ENCODE results near the gene LCN9. TPM values are rescaled to one million over a fixed set of nuclear protein-coding genes. Genes with fewer than 3 reads are reported as not detected.
A peak's percentile ranks its signal among the peaks of the same experiment; 100 is the strongest.

LCN9 gene
- total and polyA plus RNA-seq, 9 of the 15 experiments (the other 6 are each of a cell fraction or from before 2014, with no cell fraction given), result not detected

DNA sequence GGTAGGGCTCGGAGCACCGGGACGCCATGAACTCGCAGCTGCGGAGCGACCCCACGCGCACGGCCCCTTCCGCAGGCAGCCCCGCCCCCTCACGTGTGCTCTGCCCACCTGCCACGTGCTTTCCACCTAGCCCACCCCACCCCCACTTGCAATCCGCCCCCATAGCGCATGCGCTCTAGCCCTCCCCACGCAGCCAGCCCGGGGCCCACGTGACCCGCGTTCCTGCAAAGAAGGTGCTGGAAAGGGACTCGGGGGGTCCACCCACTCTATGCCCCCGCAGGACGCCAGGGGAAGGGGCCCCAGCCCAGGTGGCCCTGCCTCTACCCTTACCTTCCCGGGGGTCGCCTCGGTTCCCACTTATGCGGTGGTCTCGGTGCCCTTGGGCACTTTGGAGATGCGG is 36.3 kb downstream of the LCN9 start, which contains the start of gene SOHLH1 (continued):
- TF ChIP-seq, protein P1, sequence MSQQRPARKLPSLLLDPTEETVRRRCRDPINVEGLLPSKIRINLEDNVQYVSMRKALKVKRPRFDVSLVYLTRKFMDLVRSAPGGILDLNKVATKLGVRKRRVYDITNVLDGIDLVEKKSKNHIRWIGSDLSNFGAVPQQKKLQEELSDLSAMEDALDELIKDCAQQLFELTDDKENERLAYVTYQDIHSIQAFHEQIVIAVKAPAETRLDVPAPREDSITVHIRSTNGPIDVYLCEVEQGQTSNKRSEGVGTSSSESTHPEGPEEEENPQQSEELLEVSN (IDR thresholded peaks at IDR 0.05; ENCODE audit: borderline replicate concordance in 1 of 2, extremely low read depth in 1 of 2, insufficient read depth in 1 of 2, insufficient read length in 1 of 2, low read depth in 1 of 2, low read length in 1 of 2, poor library complexity in 1 of 2, severe bottlenecking in 1 of 2), result peak in 1 of 2 experiments; percentile 32
- TF ChIP-seq, protein P2, sequence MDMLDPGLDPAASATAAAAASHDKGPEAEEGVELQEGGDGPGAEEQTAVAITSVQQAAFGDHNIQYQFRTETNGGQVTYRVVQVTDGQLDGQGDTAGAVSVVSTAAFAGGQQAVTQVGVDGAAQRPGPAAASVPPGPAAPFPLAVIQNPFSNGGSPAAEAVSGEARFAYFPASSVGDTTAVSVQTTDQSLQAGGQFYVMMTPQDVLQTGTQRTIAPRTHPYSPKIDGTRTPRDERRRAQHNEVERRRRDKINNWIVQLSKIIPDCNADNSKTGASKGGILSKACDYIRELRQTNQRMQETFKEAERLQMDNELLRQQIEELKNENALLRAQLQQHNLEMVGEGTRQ (CRISPR knock-in tag; IDR thresholded peaks at IDR 0.05), result peak; percentile 83
- TF ChIP-seq SP2 (IDR thresholded peaks at IDR 0.05; ENCODE audit: extremely low read depth, low read depth, low read length, poor library complexity, severe bottlenecking), result no peak

DNA sequence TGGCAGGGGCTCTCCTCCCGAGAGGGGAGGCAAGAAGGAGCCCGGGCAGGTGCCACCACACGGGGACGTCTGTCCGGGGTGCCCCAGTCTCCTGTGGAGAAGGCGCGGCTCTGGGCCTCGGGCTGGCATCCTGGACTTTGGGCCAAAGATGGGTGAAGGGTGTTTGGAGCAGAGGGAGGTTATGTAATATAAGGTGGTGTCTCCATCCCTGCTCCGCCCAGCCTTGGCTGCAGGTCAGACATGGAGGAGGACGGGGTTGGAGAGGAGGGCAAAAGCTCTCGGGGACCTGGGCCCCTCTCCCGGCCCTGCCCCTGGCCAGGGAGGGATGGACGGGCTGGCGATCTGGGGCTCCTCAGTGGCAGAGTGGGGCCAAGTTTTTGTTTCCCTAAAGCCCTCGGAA is 37.4 kb downstream of the LCN9 start:
- Histone ChIP-seq H3K9me3 (replicated peaks; ENCODE audit: control insufficient read depth, insufficient read depth, low read depth, low read length) (no peaks in the 10 kb centered on the region), H3K36me3 (ENCODE audit: control insufficient read depth, insufficient read depth, low read length) (no peaks in the 10 kb centered on the region), H3K9ac (ENCODE audit: insufficient read depth in 1 of 2, low read depth in 2 of 2, low read length in 2 of 2) (no peak overlapping the region), H3K27ac (ENCODE audit: extremely low read depth, low read depth, low read length) (no peak overlapping the region), H3K4me1 (replicated peaks in 1 of 2; ENCODE audit: control insufficient read depth in 2 of 2, insufficient read depth in 2 of 2, low read length in 2 of 2) (peaks cover 0 to 57% of the 10 kb centered on the region in 2 experiments; a peak in 2 of 5 replicates), H3K27me3 (ENCODE audit: control insufficient read depth in 2 of 2, insufficient read depth in 2 of 2, low read length in 2 of 2) (peaks cover 8 to 38% of the 10 kb centered on the region in 2 experiments; a peak in 4 of 5 replicates), H4K20me1 (replicated peaks; ENCODE audit: control insufficient read depth, insufficient read depth, low read length) (peaks cover 7% of the 10 kb centered on the region; the same call in 1 of the 2 replicates), H3K4me3 (no peak overlapping the region), H3K9me1 (ENCODE audit: control insufficient read depth, insufficient read depth, low read length) (no peaks in the 10 kb centered on the region), H2AFZ (ENCODE audit: low read depth, low read length) (no peak overlapping the region), H3K4me2 (ENCODE audit: insufficient read depth, low read length) (no peak overlapping the region), H3K79me2 (ENCODE audit: control insufficient read depth, insufficient read depth, low read length) (no peaks in the 10 kb centered on the region)
- no TSS peak for BruUV-seq (replicated peaks)
- CTCF ChIA-PET (ENCODE audit: low intra/inter-chr PET ratio), result no interaction called here
- intact Hi-C loops (cut with micrococcal nuclease), result loop anchor here (10.0 kb wide), 1 partner anchor 94 kb away; no protein-coding TSS in a partner anchor
- in situ Hi-C loops (cut with MboI), result no loop called here
- DNase-seq (ENCODE audit: extremely low read depth in 1 of 4, low spot score in 3 of 4) (no peak), ATAC-seq (no peak), FAIRE-seq (no peak)
- WGBS (ENCODE audit: insufficient coverage, low coverage, missing lambda C conversion rate), result 4% methylated on average over 10 of the region's 15 CpGs
- POLR2A ChIA-PET, result interaction anchor here (0.5 to 0.8 kb wide), 2 partner anchors 82 to 408 kb away, joined by 3 read pairs; no protein-coding TSS in a partner anchor
- TF ChIP-seq ZEB2 (IDR thresholded peaks at IDR 0.05), result no peak
- TF ChIP-seq THRAP3 (IDR thresholded peaks at IDR 0.05; ENCODE audit: borderline replicate concordance), result no peak
- TF ChIP-seq ZNF77 (CRISPR knock-in tag; IDR thresholded peaks at IDR 0.05), result no peak

Measured in K562 (cell line).